GM19372 (cell line): ENCODE data around the gene LRBA.

Source experiments
- ATAC-seq: cut with Tn5 transposase; IDR thresholded peaks from one replicate; pipeline ENCODE4 v1.9.1; 2021; ENCODE audit warnings: mild to moderate bottlenecking, low read depth, moderate library complexity; ENCODE audit not compliant: unreplicated experiment

The LRBA gene

DNA sequence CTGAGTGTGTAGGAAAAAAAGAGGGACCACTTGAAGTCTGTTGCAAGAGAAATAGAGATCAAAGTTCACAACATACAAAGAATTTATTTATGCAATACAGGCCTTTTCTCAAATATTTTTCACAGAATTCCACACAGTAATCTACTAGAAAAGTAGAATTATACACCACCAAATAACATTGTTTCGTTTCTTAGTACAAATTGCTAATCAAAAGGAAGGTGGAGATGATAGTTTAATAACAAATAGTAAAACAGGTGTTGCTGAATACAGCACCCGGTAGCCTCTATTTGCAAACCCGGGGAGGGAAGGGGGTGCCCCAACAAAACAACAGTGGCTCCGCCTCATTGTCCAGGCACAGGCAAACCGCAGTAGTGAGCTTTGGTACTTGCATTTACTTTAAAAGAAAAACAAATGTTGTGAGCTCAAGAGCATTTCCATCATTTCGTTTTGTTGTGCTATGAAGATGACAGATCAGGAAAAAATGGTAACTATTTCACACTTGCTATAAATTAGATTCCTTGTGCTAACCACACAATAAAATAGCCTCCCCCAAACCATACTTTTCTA lies 750.4 kb downstream of the LRBA start:
- ATAC-seq = no peak

GRCh38 chr4:150262611-150263010 lies 752.5 kb downstream of the LRBA start:
- ATAC-seq = no peak

GRCh38 chr4:150261571-150261970 lies 753.5 kb downstream of the LRBA start:
- ATAC-seq = no peak

- no peak for ATAC-seq
These were observed 755.1 kb downstream of the LRBA start for GRCh38 chr4:150259861-150260567.

GRCh38 chr4:150258569-150258968 lies 756.5 kb downstream of the LRBA start:
- no peak for ATAC-seq

DNA sequence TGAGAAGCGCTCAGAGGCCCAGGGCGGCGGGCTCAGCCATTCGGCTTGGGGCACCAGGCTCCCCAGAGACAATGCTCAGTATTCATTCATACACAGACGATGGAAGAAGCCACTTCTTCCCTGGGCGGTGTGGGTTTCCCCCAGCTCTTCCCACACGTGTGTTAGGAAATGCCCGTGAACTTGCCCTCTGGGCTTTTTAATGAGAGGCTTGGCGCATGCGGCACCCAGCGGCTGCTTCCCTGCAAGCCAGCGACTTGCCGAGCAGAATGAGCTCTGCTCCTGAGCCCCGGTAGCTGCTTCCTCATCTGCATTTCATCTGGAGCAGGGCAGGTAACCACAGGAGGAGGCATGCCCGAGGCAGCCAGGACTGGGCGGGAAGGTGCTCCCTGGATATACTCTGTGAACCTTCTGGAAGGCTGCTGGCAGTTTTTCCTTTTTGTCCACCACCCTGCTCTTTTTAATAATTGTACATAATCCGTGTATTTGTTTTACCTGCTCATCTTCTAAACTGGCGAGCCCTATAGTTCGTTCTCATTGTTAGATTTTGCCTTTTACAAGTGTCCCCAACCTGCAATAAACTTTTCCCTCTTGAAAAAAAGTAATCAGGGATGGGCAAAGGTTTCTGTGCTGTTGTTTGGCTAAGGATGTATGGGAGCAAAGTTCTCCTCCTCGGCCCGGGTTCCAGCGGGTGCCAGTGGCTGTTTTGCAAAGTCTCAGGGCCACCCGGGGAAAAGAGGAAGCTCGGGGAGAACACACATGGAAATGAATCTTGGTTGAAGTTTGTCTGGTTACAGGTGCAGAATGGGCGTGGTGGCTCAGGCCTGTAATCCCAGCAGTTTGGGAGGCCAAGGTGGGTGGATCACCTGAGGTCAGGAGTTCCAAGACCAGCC lies 758.0 kb downstream of the LRBA start:
- no peak for ATAC-seq

GRCh38 chr4:150256225-150256620 lies 758.9 kb downstream of the LRBA start:
- ATAC-seq = no peak

DNA sequence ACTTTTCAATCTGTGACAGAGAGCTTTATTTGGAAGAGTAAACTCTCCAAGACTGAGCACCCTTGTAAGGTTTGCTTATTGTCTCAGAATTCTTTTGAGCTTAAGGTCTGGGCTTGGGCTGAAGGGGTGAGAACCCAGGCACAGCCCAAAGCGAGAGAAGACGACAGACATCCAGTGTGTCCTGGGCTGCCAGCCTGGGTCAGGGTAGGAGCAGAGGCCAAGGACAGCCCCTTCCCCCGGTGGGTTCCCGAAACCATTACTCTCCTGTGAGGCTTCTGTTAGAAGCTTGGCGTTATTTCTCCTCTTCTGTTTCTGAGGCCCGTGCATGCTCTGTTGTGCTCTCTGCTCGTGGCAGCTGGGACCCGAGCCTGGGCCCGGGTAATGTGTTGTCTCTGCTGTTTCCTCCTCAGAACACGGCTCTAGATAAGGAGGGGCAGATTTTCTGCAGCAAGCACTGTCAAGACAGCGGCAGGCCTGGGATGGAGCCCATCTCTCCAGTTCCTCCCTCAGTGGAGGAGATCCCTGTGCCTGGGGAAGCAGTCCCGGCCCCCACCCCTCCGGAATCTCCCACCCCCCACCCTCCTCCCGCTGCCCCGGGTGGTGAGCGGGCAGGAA lies 759.4 kb downstream of the LRBA start:
- ATAC-seq = no peak

DNA sequence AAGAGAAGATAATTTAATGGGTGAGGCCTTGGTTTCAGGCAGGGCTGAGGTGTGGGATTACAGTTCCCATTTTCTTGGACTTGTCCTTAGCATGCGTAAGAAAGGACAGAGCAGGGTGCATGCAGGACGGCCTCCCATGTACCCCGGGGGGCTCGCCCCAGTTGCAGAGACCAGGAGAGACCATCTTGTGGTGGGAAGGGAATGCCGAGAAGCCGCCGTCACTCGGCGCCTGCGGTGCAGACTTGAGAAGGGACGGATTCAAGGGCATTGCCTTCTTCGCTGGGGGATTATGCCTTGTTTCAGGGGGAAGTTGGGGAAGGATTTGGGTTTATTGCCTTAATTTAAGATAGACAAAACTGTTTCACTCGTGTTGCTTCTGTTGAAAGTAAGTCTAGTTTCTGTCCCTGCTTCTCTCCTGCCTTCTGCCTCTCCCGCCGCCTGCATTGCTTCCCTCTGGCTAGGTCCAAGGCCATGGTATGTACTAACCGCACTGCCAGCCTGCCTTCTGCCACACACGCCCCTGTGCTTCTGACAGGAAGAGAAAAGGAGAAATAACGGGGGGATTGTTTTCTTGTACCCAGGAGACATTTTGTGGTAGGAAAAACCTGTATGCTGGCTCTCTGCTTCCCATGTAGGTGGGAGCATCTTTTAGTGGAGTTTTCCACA lies 761.0 kb downstream of the LRBA start:
- no peak for ATAC-seq

DNA sequence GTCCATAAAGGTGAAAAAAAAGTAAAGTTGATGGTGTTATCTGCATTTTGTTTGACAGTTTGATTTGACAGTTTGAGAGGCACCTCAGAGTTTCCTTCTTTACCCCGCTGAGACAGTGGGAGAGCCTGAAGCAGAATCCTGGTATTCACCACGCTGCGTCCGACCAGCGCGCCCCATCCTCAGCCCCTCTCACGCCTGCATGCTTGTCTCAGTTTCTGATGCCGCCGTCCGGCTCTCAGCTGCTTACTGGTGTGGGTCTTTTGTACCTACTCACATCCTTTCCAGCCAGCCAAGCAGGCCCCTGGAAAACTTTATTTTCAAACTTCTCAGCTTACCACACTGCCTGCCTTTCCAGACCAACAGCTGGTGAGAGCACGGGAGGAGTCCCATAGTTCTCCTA lies 761.7 kb downstream of the LRBA start:
- no peak for ATAC-seq

GRCh38 chr4:150252741-150253140 lies 762.3 kb downstream of the LRBA start:
- ATAC-seq = no peak

DNA sequence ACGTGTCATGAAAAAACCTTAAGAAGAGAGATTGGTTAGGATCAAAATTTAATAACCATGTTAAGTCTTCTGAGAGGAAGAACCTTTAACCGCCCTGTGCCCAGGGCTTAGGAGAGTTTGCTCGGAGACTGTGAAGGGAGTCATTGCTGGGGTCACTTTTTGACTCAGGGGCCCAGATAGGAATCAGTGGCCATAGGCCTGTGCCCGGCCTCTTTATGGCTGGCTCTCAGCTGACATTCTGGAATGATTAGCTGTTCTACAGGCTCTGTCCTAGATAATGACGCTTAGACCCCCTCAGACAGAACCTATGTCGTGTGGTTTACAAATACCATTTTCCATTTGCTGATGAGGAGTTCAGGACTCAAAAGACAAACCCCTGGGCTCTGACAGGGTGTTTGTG lies 762.8 kb downstream of the LRBA start:
- ATAC-seq = no peak

- no peak for ATAC-seq
These were observed 763.3 kb downstream of the LRBA start for GRCh38 chr4:150251752-150252190.

- no peak for ATAC-seq
These were observed 764.0 kb downstream of the LRBA start for GRCh38 chr4:150250998-150251651.

- ATAC-seq = no peak
These were observed 764.6 kb downstream of the LRBA start for GRCh38 chr4:150250293-150250997.

DNA sequence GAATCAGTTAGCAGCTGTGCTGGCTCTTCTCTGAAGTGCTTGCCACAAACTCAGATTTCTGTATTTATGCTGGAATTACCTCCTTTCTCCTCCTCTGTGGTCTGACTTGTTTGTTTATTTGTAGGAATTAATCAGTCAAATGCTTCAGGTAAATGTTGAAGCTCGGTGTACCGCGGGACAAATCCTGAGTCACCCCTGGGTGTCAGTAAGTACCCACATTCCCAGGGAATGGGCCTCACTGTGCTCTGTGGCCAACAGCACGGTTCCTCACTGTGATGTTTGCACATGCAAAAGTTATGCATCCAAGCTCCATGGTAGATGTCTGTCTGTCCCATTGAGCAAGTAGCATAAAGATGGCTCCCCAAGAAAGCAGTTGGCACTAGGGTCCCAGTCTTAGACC lies 766.9 kb downstream of the LRBA start:
- no peak for ATAC-seq

DNA sequence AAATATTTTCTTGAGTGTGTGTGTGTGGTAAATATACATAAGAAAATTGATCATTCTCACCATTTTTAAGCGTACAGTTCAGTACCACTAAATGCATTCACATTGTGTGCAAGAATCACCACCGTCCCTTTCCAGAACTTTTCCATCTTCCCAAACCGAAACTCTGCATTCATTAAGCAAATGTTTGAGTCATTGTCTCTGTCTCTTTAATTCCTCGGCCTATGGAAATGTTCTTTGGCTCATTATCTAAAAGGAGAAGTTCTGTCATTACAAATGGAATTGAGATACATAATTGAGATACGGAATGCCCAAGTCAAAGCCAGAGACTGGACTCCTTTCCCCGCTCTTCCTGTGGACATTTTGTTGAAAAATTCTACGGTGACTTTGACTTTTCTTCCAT lies 767.9 kb downstream of the LRBA start:
- ATAC-seq = no peak

DNA sequence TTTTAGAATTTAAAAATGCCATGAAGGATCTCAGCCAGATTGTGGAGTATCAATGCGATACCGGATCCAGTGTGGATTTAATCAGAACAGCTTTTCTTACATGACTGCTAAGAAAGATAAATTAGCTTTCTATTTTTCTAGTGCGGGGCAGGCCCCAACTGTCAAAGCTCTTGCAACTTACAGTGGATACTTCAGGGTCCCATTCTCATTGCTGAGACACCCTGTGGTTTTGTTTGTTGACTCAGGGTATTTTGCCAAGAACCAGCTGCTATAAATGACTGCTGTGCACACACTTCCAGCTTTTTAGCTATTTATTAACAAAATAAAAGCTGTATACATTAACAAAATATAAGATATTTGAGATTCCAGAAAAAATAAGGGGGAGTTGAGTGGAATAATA lies 770.5 kb downstream of the LRBA start:
- no peak for ATAC-seq

DNA sequence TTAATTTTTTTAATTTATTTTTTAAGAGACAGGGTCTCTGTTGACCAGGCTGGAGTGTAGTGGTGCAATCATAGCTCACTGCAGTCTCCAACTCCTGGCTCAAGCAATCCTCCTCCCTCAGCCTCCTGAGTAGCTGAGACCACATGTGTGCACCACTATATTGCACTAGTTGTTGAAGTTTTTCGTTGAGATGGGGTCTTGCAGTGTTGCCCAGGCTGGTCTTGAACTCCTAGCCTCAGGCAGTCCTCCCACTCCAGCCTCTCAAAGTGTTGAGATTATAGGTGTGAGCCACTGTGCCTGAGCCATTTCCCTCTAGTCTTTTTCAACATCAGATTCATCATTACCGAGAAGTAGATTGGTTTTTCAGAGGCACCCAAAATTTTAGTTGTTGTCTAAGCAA lies 771.2 kb downstream of the LRBA start:
- no peak for ATAC-seq
